Measurements from ENCODE around the gene PPHLN1.

PPHLN1 gene

GRCh38 chr12:42482041-42482747 is 156.2 kb downstream of the PPHLN1 start:
- no peak for DNase-seq (ENCODE audit: low read depth)

- no peak for DNase-seq (ENCODE audit: low read depth)
Measured at GRCh38 chr12:42482748-42483520, 157.0 kb downstream of the PPHLN1 start.

DNA sequence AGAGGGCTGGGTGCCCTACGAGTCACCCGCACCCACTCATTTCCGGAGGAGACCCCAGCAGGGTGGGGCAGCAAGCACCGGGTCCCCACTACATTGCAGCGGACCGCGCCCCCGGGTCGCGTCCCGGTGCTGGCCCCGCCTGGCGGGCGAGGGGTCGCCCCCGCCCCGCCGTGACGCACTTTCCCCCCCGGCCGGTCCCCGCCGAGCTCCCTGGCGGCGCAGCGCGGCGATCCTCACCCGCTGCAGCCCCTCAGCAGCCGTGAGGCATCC is 157.5 kb downstream of the PPHLN1 start:
- no peak for DNase-seq (ENCODE audit: low read depth)

DNA sequence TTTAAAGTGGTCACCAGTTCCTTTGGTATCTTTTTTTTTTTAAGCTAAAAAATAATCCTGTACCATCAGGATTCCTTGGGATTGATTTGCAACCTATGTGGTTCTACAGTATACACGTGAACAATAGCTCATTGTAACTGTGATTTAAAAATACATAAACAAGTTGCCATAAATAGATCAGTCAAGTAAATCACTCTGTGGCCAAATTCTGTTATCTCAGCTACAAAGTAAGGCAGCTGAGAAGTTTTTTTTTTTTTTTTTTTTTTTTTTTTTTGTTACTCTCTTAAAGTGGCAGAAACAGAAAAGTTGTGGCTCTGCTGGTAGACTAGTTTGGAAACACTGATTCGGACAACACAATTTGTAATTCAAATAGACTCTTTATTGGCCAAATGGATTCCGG is 159.0 kb downstream of the PPHLN1 start:
- DNase-seq (ENCODE audit: low read depth) = no peak

GRCh38 chr12:42485823-42486222 is 159.9 kb downstream of the PPHLN1 start:
- no peak for DNase-seq (ENCODE audit: low read depth)

DNA sequence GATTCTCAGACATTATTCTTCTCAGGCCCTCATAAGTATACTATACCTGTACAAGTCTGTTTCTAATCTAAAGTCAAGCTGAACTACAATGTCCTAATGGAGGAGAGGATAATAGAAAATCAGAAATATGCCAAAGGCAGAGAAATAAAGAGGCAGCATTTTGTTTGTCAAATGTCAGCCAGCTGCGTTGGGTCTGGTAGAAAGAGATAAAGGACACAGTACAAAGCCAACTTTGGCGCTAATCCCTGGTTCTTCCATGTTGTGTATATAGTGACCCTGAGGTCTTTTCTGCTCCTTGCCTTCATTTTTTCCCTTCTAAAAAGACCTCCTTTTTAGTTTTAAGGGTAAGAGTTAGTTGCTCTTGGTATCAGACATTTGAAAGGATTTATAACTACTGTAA is 160.4 kb downstream of the PPHLN1 start:
- no peak for DNase-seq (ENCODE audit: low read depth)

DNA sequence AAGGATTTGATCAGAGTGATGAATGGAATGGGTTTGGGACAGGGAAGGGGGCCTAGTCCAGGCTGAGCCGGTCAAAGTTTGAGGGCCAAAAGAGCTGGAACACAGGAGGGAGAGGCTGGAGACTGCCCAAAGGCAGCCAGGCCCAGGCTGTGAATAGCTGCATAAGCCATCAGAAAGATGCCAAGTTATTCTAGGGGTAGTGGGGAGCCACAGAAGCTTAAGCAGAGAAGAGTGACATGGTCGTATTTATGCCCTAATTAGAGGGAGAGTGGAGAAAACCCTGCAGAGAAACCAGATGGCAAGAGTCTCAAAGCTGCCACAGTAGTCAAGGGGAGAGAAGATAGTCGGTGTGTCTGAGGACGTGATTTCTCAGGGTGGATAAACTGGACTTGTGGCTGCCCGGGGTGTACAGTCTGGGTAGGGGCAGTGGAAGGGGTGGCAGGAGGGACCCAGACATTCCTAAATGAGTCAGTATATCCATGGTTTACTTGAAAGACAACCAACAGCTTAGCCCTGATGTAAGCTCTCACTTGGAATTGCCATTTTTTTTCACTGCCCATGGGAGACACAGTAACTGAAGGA is 164.4 kb downstream of the PPHLN1 start:
- DNase-seq (ENCODE audit: low read depth) = no peak
